GM10248 (cell line): ENCODE results near the gene ABCB4.

Source experiments
- CTCF ChIA-PET: fragments of 300-600 bp; sonication (Branson Sonifier 250); formaldehyde crosslinking; extraction: SDS; loops from one replicate; lab custom pipeline; 2021; ENCODE audit warnings: antibody characterized with exemption; lab: Yijun Ruan, JAX
- POLR2A ChIA-PET: fragments of 350-650 bp; sonication (Branson Sonifier 250); formaldehyde crosslinking; extraction: SDS; loops from one replicate; lab custom pipeline; 2020; ENCODE audit warnings: antibody characterized with exemption; lab: Yijun Ruan, JAX
- DNase-seq: peaks from one replicate; pipeline ENCODE4 v3.0.0; 2012; ENCODE audit errors: extremely low spot score
- TF ChIP-seq, protein P1 (sequence below): IDR thresholded peaks from 2 replicates; pipeline ENCODE4 v1.5.1; 2012; ENCODE audit warnings: mild to moderate bottlenecking, low read depth; ENCODE audit errors: extremely low read depth, missing control alignments, control extremely low read depth

Gene ABCB4

DNA sequence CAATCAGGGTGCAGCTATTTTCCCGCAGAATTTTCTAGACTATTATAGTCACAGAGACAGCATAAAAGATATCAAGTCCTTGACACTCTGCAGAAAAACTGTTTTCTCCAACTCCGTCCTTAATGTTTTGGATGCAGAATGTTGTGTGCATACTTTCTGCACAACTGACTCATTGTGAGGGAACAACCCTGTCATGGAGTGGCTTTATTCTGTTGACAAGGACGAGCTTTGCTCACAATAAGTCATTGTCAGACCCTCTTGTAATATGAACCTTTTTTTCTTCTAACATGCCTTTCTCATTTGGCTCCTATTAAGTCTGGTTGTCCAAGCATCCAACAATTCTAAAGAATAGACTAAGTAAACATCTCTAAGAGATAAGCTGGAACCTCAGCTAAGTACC lies 17.3 kb downstream of the ABCB4 start:
- no peak for DNase-seq
- CTCF ChIA-PET, result no interaction called here
- TF ChIP-seq, protein P1, sequence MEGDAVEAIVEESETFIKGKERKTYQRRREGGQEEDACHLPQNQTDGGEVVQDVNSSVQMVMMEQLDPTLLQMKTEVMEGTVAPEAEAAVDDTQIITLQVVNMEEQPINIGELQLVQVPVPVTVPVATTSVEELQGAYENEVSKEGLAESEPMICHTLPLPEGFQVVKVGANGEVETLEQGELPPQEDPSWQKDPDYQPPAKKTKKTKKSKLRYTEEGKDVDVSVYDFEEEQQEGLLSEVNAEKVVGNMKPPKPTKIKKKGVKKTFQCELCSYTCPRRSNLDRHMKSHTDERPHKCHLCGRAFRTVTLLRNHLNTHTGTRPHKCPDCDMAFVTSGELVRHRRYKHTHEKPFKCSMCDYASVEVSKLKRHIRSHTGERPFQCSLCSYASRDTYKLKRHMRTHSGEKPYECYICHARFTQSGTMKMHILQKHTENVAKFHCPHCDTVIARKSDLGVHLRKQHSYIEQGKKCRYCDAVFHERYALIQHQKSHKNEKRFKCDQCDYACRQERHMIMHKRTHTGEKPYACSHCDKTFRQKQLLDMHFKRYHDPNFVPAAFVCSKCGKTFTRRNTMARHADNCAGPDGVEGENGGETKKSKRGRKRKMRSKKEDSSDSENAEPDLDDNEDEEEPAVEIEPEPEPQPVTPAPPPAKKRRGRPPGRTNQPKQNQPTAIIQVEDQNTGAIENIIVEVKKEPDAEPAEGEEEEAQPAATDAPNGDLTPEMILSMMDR, result no peak
- POLR2A ChIA-PET, result no interaction called here

GRCh38 chr7:87456247-87456646 lies 19.2 kb downstream of the ABCB4 start:
- POLR2A ChIA-PET, result interaction anchor here (0.6 kb wide), 1 partner anchor 15 kb away, joined by 4 read pairs; no protein-coding TSS in a partner anchor
- no peak for DNase-seq
- CTCF ChIA-PET, result interaction anchor here (1.3 to 2.7 kb wide), 4 partner anchors 8 to 17 kb away, joined by 4 to 9 read pairs (median 4); no protein-coding TSS in a partner anchor
- TF ChIP-seq, protein P1, result no peak

DNA sequence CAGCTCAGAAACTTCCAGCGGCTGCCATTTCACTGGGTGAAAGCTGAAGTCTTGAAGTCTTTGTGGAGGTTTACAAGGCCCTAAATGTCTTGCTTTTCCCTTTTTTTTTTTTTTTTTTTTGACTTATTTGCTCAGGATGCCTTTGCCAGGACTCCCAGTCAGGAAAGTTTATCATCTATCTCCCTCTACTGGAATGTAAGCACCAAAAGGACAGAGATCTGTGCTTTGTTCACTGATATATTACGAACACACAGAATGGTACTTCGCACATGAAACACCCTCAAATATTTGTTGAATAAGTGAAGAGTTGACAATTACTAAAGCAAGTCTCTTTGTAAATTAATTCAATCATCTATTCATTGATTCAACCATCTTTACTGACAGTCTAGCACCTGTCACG lies 23.2 kb downstream of the ABCB4 start:
- ChIA-PET POLR2A (interaction anchor here (0.7 kb wide), 1 partner anchor 232 kb away, joined by 3 read pairs; no protein-coding TSS in a partner anchor), CTCF (interaction anchor here (1.6 kb wide), 1 partner anchor 11 kb away, joined by 4 read pairs; no protein-coding TSS in a partner anchor)
- no peak for DNase-seq
- TF ChIP-seq, protein P1, result no peak

DNA sequence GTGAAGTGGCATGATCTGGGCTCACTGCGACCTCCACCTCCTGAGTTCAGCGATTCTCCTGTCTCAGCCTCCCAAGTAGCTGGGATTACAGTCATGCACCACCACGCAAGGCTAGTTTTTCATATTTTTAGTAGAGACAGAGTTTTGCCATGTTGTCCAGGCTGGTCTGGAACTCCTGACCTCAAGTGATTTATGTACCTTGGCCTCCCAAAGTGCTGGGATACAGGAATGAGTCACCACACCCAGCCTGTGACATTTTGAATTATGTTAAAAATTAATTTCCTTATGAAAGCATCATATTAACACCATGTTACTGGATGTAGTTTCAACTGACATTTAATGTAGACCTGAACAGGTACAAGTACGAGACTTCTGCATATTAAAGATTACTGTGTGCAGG lies 24.3 kb downstream of the ABCB4 start:
- ChIA-PET CTCF (no interaction called here), POLR2A (interaction anchor here (0.7 kb wide), 1 partner anchor 231 kb away, joined by 3 read pairs; no protein-coding TSS in a partner anchor)
- TF ChIP-seq, protein P1, result no peak
- DNase-seq, result no peak

GRCh38 chr7:87450706-87451105 lies 24.8 kb downstream of the ABCB4 start:
- TF ChIP-seq, protein P1, result no peak
- ChIA-PET POLR2A (no interaction called here), CTCF (no interaction called here)
- no peak for DNase-seq

DNA sequence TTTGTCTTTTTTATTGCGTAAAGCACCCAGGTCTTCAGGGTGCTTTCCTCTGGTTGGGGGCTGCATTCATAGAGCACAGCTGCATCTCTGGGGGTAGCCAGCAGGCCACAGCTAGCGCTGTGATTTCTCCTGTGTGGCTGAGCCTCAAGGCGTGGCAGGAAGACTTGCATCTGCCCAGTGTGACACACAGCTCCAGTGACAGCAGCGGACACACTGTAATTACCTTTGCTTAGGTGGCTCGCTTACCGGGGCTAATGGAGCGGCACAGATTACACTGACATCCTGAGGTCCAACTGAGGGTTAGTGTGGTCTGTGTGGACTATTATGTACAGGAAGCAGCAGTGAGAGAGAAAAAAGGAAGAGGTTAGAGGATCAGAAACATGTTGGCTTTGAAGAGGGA lies 27.1 kb downstream of the ABCB4 start:
- ChIA-PET CTCF (interaction anchor here (1.3 kb wide), 1 partner anchor 13 kb away, joined by 4 read pairs; no protein-coding TSS in a partner anchor), POLR2A (interaction anchor here (0.6 kb wide), 1 partner anchor 27 kb away, joined by 3 read pairs; no protein-coding TSS in a partner anchor)
- no peak for DNase-seq
- TF ChIP-seq, protein P1, result no peak
